ENCODE data around the gene KCNAB2. TPM values are rescaled to one million over a fixed set of nuclear protein-coding genes. Genes with fewer than 3 reads are reported as not detected.
"Not testable (repeated sequence)": the region's sequence is repeated elsewhere in the genome, so short reads cannot be mapped to it uniquely, and the experiment has no call there.

KCNAB2 gene
- total RNA-seq, 2 donors from 2014 or later: 2.0 to 5.5 TPM

DNA sequence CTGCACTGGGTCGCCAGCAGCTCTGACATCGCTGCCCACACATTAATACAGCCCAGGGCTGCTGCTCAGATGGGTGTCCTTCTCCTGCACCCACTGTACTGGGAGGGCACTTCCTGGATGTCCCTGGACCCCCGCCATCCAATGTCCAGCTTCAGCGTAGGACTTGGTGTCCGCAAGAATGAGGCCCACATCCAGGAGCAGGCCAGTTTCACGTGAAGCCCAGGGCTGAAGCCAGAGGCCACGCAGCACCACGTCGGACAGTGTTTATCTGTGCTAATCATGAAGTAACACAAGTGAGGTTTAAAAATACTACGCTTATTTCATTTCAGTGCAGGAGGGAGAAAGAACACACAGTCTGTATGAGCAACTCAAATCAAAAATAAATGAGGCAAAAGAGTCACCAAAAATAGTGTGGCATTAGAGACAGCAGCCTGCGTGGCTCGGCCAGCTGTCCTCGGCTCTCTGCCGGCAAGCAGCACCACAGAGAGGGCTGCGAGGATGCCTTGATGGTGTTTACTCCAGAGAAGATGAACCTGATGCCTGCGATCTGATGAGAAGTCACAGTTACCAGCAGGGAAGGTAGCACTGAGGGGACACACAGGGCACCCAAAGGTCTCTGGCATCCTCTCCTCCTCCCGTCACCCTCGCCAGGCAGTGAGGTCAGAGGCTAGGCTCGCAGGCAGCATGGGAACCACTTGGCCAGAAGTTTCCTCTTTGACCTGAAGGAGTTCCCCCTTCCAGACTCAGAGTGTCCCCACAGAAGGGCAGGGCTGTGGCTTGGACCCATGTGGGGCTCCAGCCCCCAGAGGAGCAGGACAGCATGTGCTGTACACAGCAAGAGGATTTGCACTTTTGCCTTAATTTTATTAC is 31.3 kb upstream of the KCNAB2 start:
- WGBS: 70% methylated on average over 19 of the region's 19 CpGs
- no peak overlapping the region for H3K27ac ChIP-seq
- H3K27me3 ChIP-seq (replicated peaks; ENCODE audit: insufficient read depth): no peaks in the 10 kb centered on the region
- no peaks in the 10 kb centered on the region for H3K4me1 ChIP-seq (replicated peaks)
- H3K9me3 ChIP-seq: no peaks in the 10 kb centered on the region
- TF ChIP-seq, protein P1, sequence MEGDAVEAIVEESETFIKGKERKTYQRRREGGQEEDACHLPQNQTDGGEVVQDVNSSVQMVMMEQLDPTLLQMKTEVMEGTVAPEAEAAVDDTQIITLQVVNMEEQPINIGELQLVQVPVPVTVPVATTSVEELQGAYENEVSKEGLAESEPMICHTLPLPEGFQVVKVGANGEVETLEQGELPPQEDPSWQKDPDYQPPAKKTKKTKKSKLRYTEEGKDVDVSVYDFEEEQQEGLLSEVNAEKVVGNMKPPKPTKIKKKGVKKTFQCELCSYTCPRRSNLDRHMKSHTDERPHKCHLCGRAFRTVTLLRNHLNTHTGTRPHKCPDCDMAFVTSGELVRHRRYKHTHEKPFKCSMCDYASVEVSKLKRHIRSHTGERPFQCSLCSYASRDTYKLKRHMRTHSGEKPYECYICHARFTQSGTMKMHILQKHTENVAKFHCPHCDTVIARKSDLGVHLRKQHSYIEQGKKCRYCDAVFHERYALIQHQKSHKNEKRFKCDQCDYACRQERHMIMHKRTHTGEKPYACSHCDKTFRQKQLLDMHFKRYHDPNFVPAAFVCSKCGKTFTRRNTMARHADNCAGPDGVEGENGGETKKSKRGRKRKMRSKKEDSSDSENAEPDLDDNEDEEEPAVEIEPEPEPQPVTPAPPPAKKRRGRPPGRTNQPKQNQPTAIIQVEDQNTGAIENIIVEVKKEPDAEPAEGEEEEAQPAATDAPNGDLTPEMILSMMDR (IDR thresholded peaks at IDR 0.05): no peak
- TF ChIP-seq POLR2AphosphoS5 (IDR thresholded peaks at IDR 0.05) (no peak), POLR2A (IDR thresholded peaks at IDR 0.05) (no peak)
- no peak overlapping the region for H3K4me3 ChIP-seq
- no peak for DNase-seq (ENCODE audit: low spot score)
- H3K36me3 ChIP-seq: no peaks in the 10 kb centered on the region
- intact Hi-C loops (cut with DNase I): no loop called here

DNA sequence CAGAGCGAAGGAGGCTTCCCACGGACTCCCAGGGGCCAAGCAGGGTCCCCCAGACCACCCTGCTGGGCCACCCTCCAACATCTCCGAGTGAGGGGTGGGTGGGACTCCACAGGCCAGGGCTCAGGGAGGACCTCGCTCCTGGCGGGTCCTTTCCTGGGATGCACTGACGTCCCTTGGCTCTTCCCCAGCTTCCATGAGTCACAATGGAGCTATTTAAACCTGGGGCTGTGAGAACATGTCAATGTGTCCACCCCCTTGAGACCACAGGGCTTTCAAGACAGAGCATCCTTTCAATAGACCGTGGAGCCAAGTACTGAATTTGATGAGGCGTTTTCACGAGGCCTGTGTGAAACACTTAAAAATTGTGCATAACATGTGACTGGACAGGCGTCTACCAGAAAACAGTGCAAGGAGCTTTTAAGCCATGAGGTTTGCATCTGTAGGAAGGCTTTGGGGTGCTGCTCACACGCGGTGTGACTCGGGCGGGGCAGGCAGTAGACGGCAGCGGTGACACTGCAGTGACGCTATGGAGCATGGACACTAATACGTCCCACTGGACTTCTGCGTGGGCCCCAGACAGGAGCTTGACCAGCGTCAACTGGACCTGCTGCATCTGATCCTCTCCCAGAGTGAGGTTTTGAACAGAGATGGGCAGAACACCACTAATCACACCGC is 29.4 kb upstream of the KCNAB2 start:
- H3K4me1 ChIP-seq (replicated peaks): no peaks in the 10 kb centered on the region
- DNase-seq (ENCODE audit: low spot score): no peak
- intact Hi-C loops (cut with DNase I): no loop called here
- TF ChIP-seq POLR2A (IDR thresholded peaks at IDR 0.05) (no peak), POLR2AphosphoS5 (IDR thresholded peaks at IDR 0.05) (no peak)
- H3K27ac ChIP-seq: no peak overlapping the region
- 68% methylated on average over 21 of the region's 21 CpGs for WGBS
- H3K36me3 ChIP-seq: no peaks in the 10 kb centered on the region
- no peaks in the 10 kb centered on the region for H3K27me3 ChIP-seq (replicated peaks; ENCODE audit: insufficient read depth)
- H3K9me3 ChIP-seq: no peaks in the 10 kb centered on the region
- H3K4me3 ChIP-seq: no peak overlapping the region

DNA sequence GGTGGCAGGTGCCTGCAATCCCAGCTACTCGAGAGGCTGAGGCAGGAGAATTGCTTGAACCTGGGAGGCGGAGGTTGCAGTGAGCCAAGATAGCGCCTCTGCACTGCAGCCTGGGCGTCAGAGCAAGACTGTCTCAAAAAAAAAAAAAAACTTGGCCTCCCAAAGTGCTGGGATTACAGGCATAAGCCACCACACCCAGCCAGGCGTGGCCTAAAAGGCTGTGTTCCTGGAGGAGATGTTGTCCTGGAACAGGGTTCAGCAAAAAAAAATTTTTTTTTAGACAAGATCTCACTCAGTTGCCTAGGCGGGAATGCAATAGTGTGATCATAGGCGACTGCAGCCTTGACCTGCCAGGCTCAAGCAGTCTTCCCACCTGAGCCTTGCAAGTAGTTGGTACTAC is 28.0 kb upstream of the KCNAB2 start:
- H3K4me3 ChIP-seq; H3K9me3 ChIP-seq; H3K27ac ChIP-seq; H3K36me3 ChIP-seq; H3K4me1 ChIP-seq (replicated peaks); intact Hi-C loops (cut with DNase I); DNase-seq (ENCODE audit: low spot score); H3K27me3 ChIP-seq (replicated peaks; ENCODE audit: insufficient read depth): not testable (repeated sequence)
- WGBS: 92% methylated on average over 7 of the region's 7 CpGs

DNA sequence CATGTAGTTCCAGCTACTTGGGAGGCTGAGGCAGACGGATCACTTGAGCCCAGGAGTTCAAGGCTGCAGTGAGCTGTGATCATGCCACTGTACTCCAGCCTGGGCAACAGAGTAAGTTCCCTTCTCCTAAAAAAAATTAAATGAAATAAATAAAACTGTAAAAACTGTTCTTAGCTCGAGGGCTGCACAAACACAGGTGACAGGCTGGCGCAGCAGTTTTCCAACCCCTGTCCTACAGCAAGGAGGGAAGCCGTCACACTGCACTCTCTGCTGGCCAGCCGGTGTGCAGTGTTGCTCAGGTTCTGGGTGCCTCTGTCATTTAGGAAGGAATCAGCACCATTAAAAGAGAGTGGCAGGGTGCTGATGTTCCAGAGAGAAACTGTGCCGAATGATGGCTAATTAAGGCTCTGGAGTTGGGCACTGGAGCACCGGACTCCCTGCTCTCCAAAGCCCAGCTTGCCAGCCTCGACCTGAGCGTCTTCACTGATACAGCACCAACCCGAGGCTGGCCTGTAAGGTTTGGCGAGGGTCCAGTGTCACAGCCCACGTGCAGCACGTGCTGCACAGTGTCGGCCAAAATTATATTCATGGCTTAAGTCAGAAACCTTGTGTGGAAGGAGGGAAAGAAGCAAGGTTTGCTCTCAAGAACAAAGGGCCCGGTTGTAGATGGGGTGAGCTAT is 26.4 kb upstream of the KCNAB2 start:
- Histone ChIP-seq H3K36me3 (no peaks in the 10 kb centered on the region), H3K27ac (no peak overlapping the region), H3K4me3 (no peak overlapping the region), H3K27me3 (replicated peaks; ENCODE audit: insufficient read depth) (no peaks in the 10 kb centered on the region), H3K4me1 (replicated peaks) (no peaks in the 10 kb centered on the region), H3K9me3 (no peaks in the 10 kb centered on the region)
- TF ChIP-seq, protein P1 (IDR thresholded peaks at IDR 0.05): no peak
- TF ChIP-seq POLR2AphosphoS5 (IDR thresholded peaks at IDR 0.05) (no peak), POLR2A (IDR thresholded peaks at IDR 0.05) (no peak)
- intact Hi-C loops (cut with DNase I): no loop called here
- WGBS: 72% methylated on average over 15 of the region's 15 CpGs
- DNase-seq (ENCODE audit: low spot score): no peak

DNA sequence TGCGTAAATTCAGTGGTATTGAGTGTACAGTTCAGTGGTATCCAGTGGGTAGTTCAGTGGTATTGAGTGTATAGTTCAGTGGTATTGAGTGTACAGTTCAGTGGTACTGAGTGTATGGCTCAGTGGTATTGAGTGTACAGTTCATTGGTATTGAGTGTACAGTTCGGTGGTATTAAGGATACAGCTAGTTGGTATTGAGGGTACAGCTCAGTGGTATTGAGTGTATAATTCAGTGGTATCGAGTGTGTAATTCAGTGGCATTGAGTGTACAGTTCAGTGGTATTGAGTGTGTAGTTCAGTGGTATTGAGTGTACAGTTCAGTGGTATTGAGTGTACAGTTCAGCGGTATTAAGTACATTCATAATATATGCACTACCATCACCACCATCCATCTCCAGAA is 23.5 kb upstream of the KCNAB2 start:
- no peak overlapping the region for H3K4me3 ChIP-seq
- H3K9me3 ChIP-seq: no peaks in the 10 kb centered on the region
- no peaks in the 10 kb centered on the region for H3K36me3 ChIP-seq
- TF ChIP-seq POLR2A (IDR thresholded peaks at IDR 0.05) (no peak), POLR2AphosphoS5 (IDR thresholded peaks at IDR 0.05) (no peak)
- TF ChIP-seq, protein P1 (IDR thresholded peaks at IDR 0.05): no peak
- H3K27me3 ChIP-seq (replicated peaks; ENCODE audit: insufficient read depth): no peaks in the 10 kb centered on the region
- no peak for DNase-seq (ENCODE audit: low spot score)
- intact Hi-C loops (cut with DNase I): no loop called here
- no peak overlapping the region for H3K27ac ChIP-seq
- H3K4me1 ChIP-seq (replicated peaks): no peaks in the 10 kb centered on the region
- 94% methylated on average over 4 of the region's 4 CpGs for WGBS

All from prostate gland (tissue), 2 donors.